K562 (cell line): Measurements from ENCODE around the gene PDE1C. TPM values are rescaled to one million over a fixed set of nuclear protein-coding genes. Genes with fewer than 3 reads are reported as not detected.

Experiments used
- ATAC-seq: fragments of 200-7000 bp; cut with Tn5 transposase; 3 replicates; pipeline ENCODE4 v1.9.1; 2020; ENCODE audit warnings: moderate library complexity
- BruUV-seq: library from RNA; stranded (reverse); fragments of 400-500 nt; replicated peaks from 2 replicates; lab custom pipeline; 2021; lab: Mats Ljungman, UMichigan
- CTCF ChIA-PET: fragments of 300-600 bp; formaldehyde crosslinking; extraction: SDS; loops from one replicate; lab custom pipeline; 2021; ENCODE audit warnings: low intra/inter-chr PET ratio; lab: Yijun Ruan, JAX
- POLR2A ChIA-PET: fragments of 300-600, 350-650 bp; sonication (Branson Sonifier 250); formaldehyde crosslinking; extraction: SDS; loops from one replicate; lab custom pipeline; 2021; ENCODE audit warnings: antibody characterized with exemption, inconsistent platforms; lab: Yijun Ruan, JAX
- DNase-seq, 4 experiments: peaks; one replicate each; pipeline versions ENCODE4 v3.0.0 to v3.0.0-alpha.2; 2011 to 2018; ENCODE audit warnings: low spot score in 3 of 4, mixed read lengths in 3 of 4; ENCODE audit errors: extremely low read depth in 1 of 4
- FAIRE-seq: peaks from 2 replicates; lab custom pipeline; 2011; peaks lifted over from hg19 to GRCh38; lab: Jason Lieb, UNC
- H2AFZ ChIP-seq: 2 replicates; pipeline ENCODE4 v1.6.0; 2011; ENCODE audit warnings: low read depth, low read length, control low read depth, inconsistent platforms
- H3K27ac ChIP-seq: fragments of 200-600 bp; 3 replicates; pipeline ENCODE4 v1.8.0; 2011; ENCODE audit warnings: low read depth, mild to moderate bottlenecking, control low read depth, inconsistent platforms, low read length, moderate library complexity, mixed read lengths; ENCODE audit errors: extremely low read depth
- H3K27me3 ChIP-seq, 2 experiments: fragments of 300-600 bp in 1 of 2; 2 replicates in 1 of 2; 3 replicates in 1 of 2; pipeline versions ENCODE4 v1.6.0 to v1.8.0; 2011; ENCODE audit warnings: inconsistent platforms in 2 of 2, low read length in 2 of 2, mild to moderate bottlenecking in 1 of 2, mixed read lengths in 1 of 2, moderate library complexity in 1 of 2; ENCODE audit not compliant: control insufficient read depth in 2 of 2, insufficient read depth in 2 of 2
- H3K36me3 ChIP-seq: fragments of 300-600 bp; 3 replicates; pipeline ENCODE4 v1.8.0; 2011; ENCODE audit warnings: mild to moderate bottlenecking, low read length, inconsistent platforms; ENCODE audit not compliant: control insufficient read depth, insufficient read depth
- H3K4me1 ChIP-seq, 2 experiments: fragments of 200-600 bp in 1 of 2; replicated peaks in 1 of 2; 2 replicates in 1 of 2; 3 replicates in 1 of 2; pipeline versions ENCODE4 v1.5.1 to v1.8.0; 2011; ENCODE audit warnings: inconsistent platforms in 2 of 2, low read length in 2 of 2, mild to moderate bottlenecking in 1 of 2, mixed read lengths in 1 of 2, moderate library complexity in 1 of 2; ENCODE audit not compliant: control insufficient read depth in 2 of 2, insufficient read depth in 2 of 2
- H3K4me2 ChIP-seq: 2 replicates; pipeline ENCODE4 v1.6.1; 2011; ENCODE audit warnings: low read length, control low read depth, inconsistent platforms, mixed read lengths; ENCODE audit not compliant: insufficient read depth
- H3K4me3 ChIP-seq: fragments of 200-600 bp; sonication (generic), shearing (Covaris generic); 2 replicates; pipeline ENCODE4 v1.5.1; 2016; ENCODE audit warnings: control low read depth, inconsistent platforms
- H3K79me2 ChIP-seq: fragments of 200-600 bp; 3 replicates; pipeline ENCODE4 v1.8.0; 2011; ENCODE audit warnings: low read length, inconsistent platforms; ENCODE audit not compliant: control insufficient read depth, insufficient read depth
- H3K9ac ChIP-seq, 2 experiments: 2 replicates each; pipeline versions ENCODE4 v1.6.0 to v1.6.1; 2011; ENCODE audit warnings: low read depth in 2 of 2, low read length in 2 of 2, control low read depth in 1 of 2, inconsistent platforms in 1 of 2, mild to moderate bottlenecking in 1 of 2, mixed read lengths in 1 of 2; ENCODE audit not compliant: insufficient read depth in 1 of 2
- H3K9me1 ChIP-seq: one replicate; pipeline ENCODE4 v1.6.0; 2011; ENCODE audit warnings: inconsistent platforms, mild to moderate bottlenecking, low read length, moderate library complexity; ENCODE audit not compliant: control insufficient read depth, insufficient read depth
- H3K9me3 ChIP-seq: replicated peaks from 2 replicates; pipeline ENCODE4 v1.5.1; 2011; ENCODE audit warnings: low read depth, low read length, inconsistent platforms; ENCODE audit not compliant: control insufficient read depth, insufficient read depth
- H4K20me1 ChIP-seq: replicated peaks from 2 replicates; pipeline ENCODE4 v1.6.1; 2011; ENCODE audit warnings: low read length, inconsistent platforms, mixed read lengths; ENCODE audit not compliant: control insufficient read depth, insufficient read depth
- ETS1 ChIP-seq: conservative IDR thresholded peaks from 2 replicates; pipeline ENCODE4 v1.6.1; 2011; ENCODE audit warnings: low read depth, mild to moderate bottlenecking, low read length; ENCODE audit not compliant: control insufficient read depth
- GATAD2B ChIP-seq: fragments of 450-650 bp; IDR thresholded peaks from 2 replicates; pipeline ENCODE4 v1.6.1; 2017; ENCODE audit warnings: mild to moderate bottlenecking, borderline replicate concordance
- HNRNPH1 ChIP-seq: fragments of 200-400 bp; formaldehyde crosslinking; optimal IDR thresholded peaks from 2 replicates; pipeline ENCODE3; 2017; ENCODE audit warnings: low read depth, mild to moderate bottlenecking, low read length, moderate library complexity
- MBD2 ChIP-seq: sonication (generic); IDR thresholded peaks from 2 replicates; pipeline ENCODE4 v1.6.1; 2016; ENCODE audit warnings: low read depth, borderline replicate concordance
- RAD51 ChIP-seq: fragments of 450-650 bp; IDR thresholded peaks from 2 replicates; pipeline ENCODE4 v1.7.1; 2016; ENCODE audit warnings: low read depth, mild to moderate bottlenecking, borderline replicate concordance
- RBFOX2 ChIP-seq: fragments of 200-400 bp; formaldehyde crosslinking; IDR thresholded peaks from 2 replicates; pipeline ENCODE4 v1.6.1; 2017; ENCODE audit warnings: low read depth, mild to moderate bottlenecking, low read length, moderate library complexity
- RBM15 ChIP-seq: fragments of 200-400 bp; formaldehyde crosslinking; IDR thresholded peaks from 2 replicates; pipeline ENCODE4 v1.6.1; 2018; ENCODE audit warnings: mild to moderate bottlenecking, low read length, moderate library complexity; ENCODE audit not compliant: insufficient read depth
- SMAD2 ChIP-seq: fragments of 150-350 bp; IDR thresholded peaks from 2 replicates; pipeline ENCODE4 v1.6.1; 2014; ENCODE audit warnings: low read depth, mild to moderate bottlenecking, low read length
- ZNF263 ChIP-seq: sonication (generic); formaldehyde crosslinking; IDR thresholded peaks from 2 replicates; pipeline ENCODE4 v1.8.0; 2022; ENCODE audit warnings: mild to moderate bottlenecking, missing genetic modification reagents, borderline replicate concordance
- ZNF584 ChIP-seq: fragments of 200-800 bp; sonication (Bioruptor generic); IDR thresholded peaks from 2 replicates; pipeline ENCODE4 v1.6.1; 2016; ENCODE audit warnings: low read depth, mild to moderate bottlenecking, missing genetic modification characterization, missing compliant biosample characterization
- WGBS: fragments of 100-300 bp; shearing (Covaris generic); methylation state at CpG from one replicate; pipeline ENCODE4 v1.1.6; 2016; ENCODE audit warnings: low coverage, mixed read lengths; ENCODE audit not compliant: insufficient coverage; ENCODE audit errors: missing lambda C conversion rate; 5-methylcytosine and 5-hydroxymethylcytosine counted together
- in situ Hi-C: fragments of 300-500 bp; cut with MboI; formaldehyde crosslinking; loops from 4 replicates; pipeline ENCODE4 v1.15.0; 2018; ENCODE audit warnings: inconsistent platforms, mixed read lengths
- intact Hi-C: fragments of 100-400 bp; cut with micrococcal nuclease; formaldehyde crosslinking; loops from 2 replicates; pipeline ENCODE4 v1.14.2; 2022
- polyA plus RNA-seq, 8 experiments: library from polyadenylated mRNA; depleted of rRNA in 4 of 8; stranded (reverse) in 5 of 8; unstranded in 3 of 8; fragments of >200 nt; fragmentation: Nextera tagmentation in 2 of 8; fragmentation: Illumina TruSeq in 1 of 8; extraction: Ambion mirVana in 2 of 8; extraction: Trizol in 1 of 8; gene quantifications; 2 replicates each; pipeline versions ENCODE4 v1.2.1 to v1.2.3, GENCODE V29; 2011 to 2014; ENCODE audit warnings: inconsistent platforms in 1 of 8, missing spikeins in 1 of 8
- total RNA-seq, 7 experiments: library from RNA; depleted of rRNA in 6 of 7; stranded (reverse); fragments of >200 nt in 6 of 7; fragmentation: Illumina TruSeq in 2 of 7; extraction: Trizol in 2 of 7; gene quantifications; 2 replicates each; pipeline versions ENCODE4 v1.2.1 to v1.2.3, GENCODE V29; 2011 to 2021; ENCODE audit warnings: low replicate concordance in 1 of 7
- TF ChIP-seq, protein P1 (sequence below): fragments of 250-450 bp; sonication (Bioruptor Pico); IDR thresholded peaks from 2 replicates; pipeline ENCODE4 v1.8.0; 2021; ENCODE audit warnings: moderate library complexity, mild to moderate bottlenecking, inconsistent platforms
- TF ChIP-seq, protein P2 (sequence below): fragments of 450-650 bp; formaldehyde crosslinking; IDR thresholded peaks from 2 replicates; pipeline ENCODE4 v1.4.0; 2022; ENCODE audit warnings: missing genetic modification characterization

PDE1C gene
- total and polyA plus RNA-seq, 9 of the 15 experiments (the other 6 are each of a cell fraction or from before 2014, with no cell fraction given), result under 0.01 to 0.01 TPM; not detected in 7

GRCh38 chr7:31857172-31857571 lies 213.0 kb downstream of the PDE1C start:
- in situ Hi-C loops, result no loop called here
- Histone ChIP-seq H2AFZ (no peak overlapping the region), H3K4me3 (no peak overlapping the region), H3K27ac (no peak overlapping the region), H3K4me1 (no peaks in the 10 kb centered on the region), H3K9me3 (no peaks in the 10 kb centered on the region), H3K9me1 (no peaks in the 10 kb centered on the region), H3K36me3 (no peaks in the 10 kb centered on the region), H4K20me1 (no peaks in the 10 kb centered on the region), H3K9ac (no peak overlapping the region), H3K27me3 (no peaks in the 10 kb centered on the region), H3K4me2 (no peak overlapping the region), H3K79me2 (no peaks in the 10 kb centered on the region)
- ChIA-PET CTCF (no interaction called here), POLR2A (no interaction called here)
- ATAC-seq, result no peak
- no peak for DNase-seq
- intact Hi-C loops, result no loop called here
- no TSS peak for BruUV-seq
- WGBS, result 0% methylated on average over 2 of the region's 2 CpGs
- TF ChIP-seq ZNF263 (CRISPR knock-in tag), result no peak
- TF ChIP-seq HNRNPH1, result no peak
- no peak for TF ChIP-seq GATAD2B
- TF ChIP-seq RBM15, result no peak
- TF ChIP-seq MBD2, result no peak
- TF ChIP-seq SMAD2, result no peak
- no peak for TF ChIP-seq RAD51
- TF ChIP-seq, protein P1, sequence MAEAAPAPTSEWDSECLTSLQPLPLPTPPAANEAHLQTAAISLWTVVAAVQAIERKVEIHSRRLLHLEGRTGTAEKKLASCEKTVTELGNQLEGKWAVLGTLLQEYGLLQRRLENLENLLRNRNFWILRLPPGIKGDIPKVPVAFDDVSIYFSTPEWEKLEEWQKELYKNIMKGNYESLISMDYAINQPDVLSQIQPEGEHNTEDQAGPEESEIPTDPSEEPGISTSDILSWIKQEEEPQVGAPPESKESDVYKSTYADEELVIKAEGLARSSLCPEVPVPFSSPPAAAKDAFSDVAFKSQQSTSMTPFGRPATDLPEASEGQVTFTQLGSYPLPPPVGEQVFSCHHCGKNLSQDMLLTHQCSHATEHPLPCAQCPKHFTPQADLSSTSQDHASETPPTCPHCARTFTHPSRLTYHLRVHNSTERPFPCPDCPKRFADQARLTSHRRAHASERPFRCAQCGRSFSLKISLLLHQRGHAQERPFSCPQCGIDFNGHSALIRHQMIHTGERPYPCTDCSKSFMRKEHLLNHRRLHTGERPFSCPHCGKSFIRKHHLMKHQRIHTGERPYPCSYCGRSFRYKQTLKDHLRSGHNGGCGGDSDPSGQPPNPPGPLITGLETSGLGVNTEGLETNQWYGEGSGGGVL, result no peak
- no peak for TF ChIP-seq ZNF584 (CRISPR knock-in tag)
- TF ChIP-seq RBFOX2, result no peak
- TF ChIP-seq ETS1, result no peak
- TF ChIP-seq, protein P2, sequence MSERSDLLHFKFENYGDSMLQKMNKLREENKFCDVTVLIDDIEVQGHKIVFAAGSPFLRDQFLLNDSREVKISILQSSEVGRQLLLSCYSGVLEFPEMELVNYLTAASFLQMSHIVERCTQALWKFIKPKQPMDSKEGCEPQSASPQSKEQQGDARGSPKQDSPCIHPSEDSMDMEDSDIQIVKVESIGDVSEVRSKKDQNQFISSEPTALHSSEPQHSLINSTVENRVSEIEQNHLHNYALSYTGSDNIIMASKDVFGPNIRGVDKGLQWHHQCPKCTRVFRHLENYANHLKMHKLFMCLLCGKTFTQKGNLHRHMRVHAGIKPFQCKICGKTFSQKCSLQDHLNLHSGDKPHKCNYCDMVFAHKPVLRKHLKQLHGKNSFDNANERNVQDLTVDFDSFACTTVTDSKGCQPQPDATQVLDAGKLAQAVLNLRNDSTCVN, result no peak
- TF ChIP-seq, all 486 proteins: peak for 0
- no peak for FAIRE-seq
